ENCODE results near the gene GINS2.

Gene GINS2

GRCh38 chr16:85633888-85634287, 54.9 kb downstream of the GINS2 start (continued):
- TF ChIP-seq PATZ1 (CRISPR knock-in tag; IDR thresholded peaks at IDR 0.05; ENCODE audit: borderline replicate concordance) (no peak), ISL1 (CRISPR knock-in tag; IDR thresholded peaks at IDR 0.05) (no peak)

- ATAC-seq, result no peak
- TF ChIP-seq SNAI2 (CRISPR knock-in tag; IDR thresholded peaks at IDR 0.05) (no peak), BACH2 (CRISPR knock-in tag; IDR thresholded peaks at IDR 0.05; ENCODE audit: borderline replicate concordance) (no peak), ISL1 (CRISPR knock-in tag; IDR thresholded peaks at IDR 0.05) (no peak), TCF4 (CRISPR knock-in tag; IDR thresholded peaks at IDR 0.05; ENCODE audit: borderline replicate concordance) (no peak), ZNF70 (CRISPR knock-in tag; IDR thresholded peaks at IDR 0.05) (no peak), ZNF8 (CRISPR knock-in tag; IDR thresholded peaks at IDR 0.05) (no peak), RARB (CRISPR knock-in tag; IDR thresholded peaks at IDR 0.05) (no peak), CSRNP3 (CRISPR knock-in tag; IDR thresholded peaks at IDR 0.05) (no peak), CSDC2 (CRISPR knock-in tag; IDR thresholded peaks at IDR 0.05) (no peak), PPARA (CRISPR knock-in tag; IDR thresholded peaks at IDR 0.05; ENCODE audit: borderline replicate concordance) (no peak), ZNF565 (CRISPR knock-in tag; conservative IDR thresholded peaks at IDR 0.05; ENCODE audit: low read depth) (no peak), PATZ1 (CRISPR knock-in tag; IDR thresholded peaks at IDR 0.05; ENCODE audit: borderline replicate concordance) (no peak), ESRRG (CRISPR knock-in tag; IDR thresholded peaks at IDR 0.05) (no peak), TSHZ2 (CRISPR knock-in tag; IDR thresholded peaks at IDR 0.05) (no peak), POU6F1 (CRISPR knock-in tag; IDR thresholded peaks at IDR 0.05; ENCODE audit: borderline replicate concordance, low read depth) (no peak), ARNTL (CRISPR knock-in tag; IDR thresholded peaks at IDR 0.05; ENCODE audit: borderline replicate concordance, low read depth) (no peak)
These were observed 55.4 kb downstream of the GINS2 start for GRCh38 chr16:85633438-85633743.

GRCh38 chr16:85632709-85633437, 55.9 kb downstream of the GINS2 start:
- no peak for TF ChIP-seq ZC3H10 (CRISPR knock-in tag; IDR thresholded peaks at IDR 0.05)
- no peak for TF ChIP-seq OSR1 (CRISPR knock-in tag; IDR thresholded peaks at IDR 0.05)
- ATAC-seq, result no peak

- ATAC-seq, result no peak
- TF ChIP-seq ZFP3 (CRISPR knock-in tag; IDR thresholded peaks at IDR 0.05) (no peak), ESRRG (CRISPR knock-in tag; IDR thresholded peaks at IDR 0.05) (no peak), RARB (CRISPR knock-in tag; IDR thresholded peaks at IDR 0.05) (no peak), GLIS3 (CRISPR knock-in tag; IDR thresholded peaks at IDR 0.05) (no peak), ISL1 (CRISPR knock-in tag; IDR thresholded peaks at IDR 0.05) (no peak), CSRNP3 (CRISPR knock-in tag; IDR thresholded peaks at IDR 0.05) (no peak), CREB5 (CRISPR knock-in tag; IDR thresholded peaks at IDR 0.05; ENCODE audit: low read depth) (no peak), CSDC2 (CRISPR knock-in tag; IDR thresholded peaks at IDR 0.05) (no peak), ZNF565 (CRISPR knock-in tag; conservative IDR thresholded peaks at IDR 0.05; ENCODE audit: low read depth) (no peak)
These were observed 56.9 kb downstream of the GINS2 start for GRCh38 chr16:85631802-85632393.
